Endodermal cell (in vitro differentiated cells): Measurements from ENCODE around the gene CHAT. TPM values are rescaled to one million over a fixed set of nuclear protein-coding genes. Genes with fewer than 3 reads are reported as not detected.

Experiments used
- DNase-seq: peaks from one replicate; pipeline ENCODE4 v3.0.0-alpha.2; 2017
- H3K27ac ChIP-seq: 2 replicates; pipeline ENCODE4 v1.5.1; 2013; ENCODE audit warnings: mild to moderate bottlenecking, low read depth, low read length, moderate library complexity
- H3K27me3 ChIP-seq: 2 replicates; pipeline ENCODE4 v1.6.1; 2013; ENCODE audit warnings: mild to moderate bottlenecking, low read length, moderate library complexity; ENCODE audit not compliant: insufficient read depth, control insufficient read depth, poor library complexity, severe bottlenecking
- H3K36me3 ChIP-seq: 2 replicates; pipeline ENCODE4 v1.7.0; 2013; ENCODE audit warnings: mild to moderate bottlenecking, low read length, moderate library complexity; ENCODE audit not compliant: control insufficient read depth, insufficient read depth
- H3K4me1 ChIP-seq: one replicate; pipeline ENCODE4 v1.7.0; 2013; ENCODE audit warnings: low read length; ENCODE audit not compliant: control insufficient read depth, insufficient read depth
- H3K4me3 ChIP-seq: 2 replicates; pipeline ENCODE4 v1.5.1; 2013; ENCODE audit warnings: mild to moderate bottlenecking, low read length, moderate library complexity
- H3K9ac ChIP-seq: 2 replicates; pipeline ENCODE4 v1.6.1; 2013; ENCODE audit warnings: mild to moderate bottlenecking, low read length, moderate library complexity; ENCODE audit not compliant: poor library complexity, severe bottlenecking; ENCODE audit errors: extremely low read depth
- H3K9me3 ChIP-seq: 2 replicates; pipeline ENCODE4 v1.6.1; 2013; ENCODE audit warnings: mild to moderate bottlenecking, low read length, moderate library complexity; ENCODE audit not compliant: control insufficient read depth
- H3K27ac Mint-ChIP-seq: 2 replicates; pipeline ENCODE4 v1.8.0; 2020; ENCODE audit warnings: mixed read lengths
- H3K27me3 Mint-ChIP-seq: 2 replicates; pipeline ENCODE4 v1.8.0; 2021; ENCODE audit warnings: mild to moderate bottlenecking, mixed read lengths; ENCODE audit not compliant: insufficient read depth
- H3K36me3 Mint-ChIP-seq: 2 replicates; pipeline ENCODE4 v1.8.0; 2020; ENCODE audit warnings: low read depth, mixed read lengths
- H3K4me1 Mint-ChIP-seq: 2 replicates; pipeline ENCODE4 v1.8.0; 2020; ENCODE audit warnings: mixed read lengths
- H3K4me3 Mint-ChIP-seq: 2 replicates; pipeline ENCODE4 v1.8.0; 2020; ENCODE audit warnings: mild to moderate bottlenecking, moderate library complexity, mixed read lengths
- H3K9me3 Mint-ChIP-seq: 2 replicates; pipeline ENCODE4 v1.8.0; 2020; ENCODE audit warnings: mild to moderate bottlenecking, mixed read lengths
- WGBS, 2 experiments: methylation state at CpG; one replicate each; pipeline versions ENCODE4 v1.1.5 to v1.1.7; 2013; ENCODE audit warnings: missing lambda C conversion rate in 2 of 2, mixed read lengths in 1 of 2; ENCODE audit not compliant: insufficient coverage in 1 of 2, insufficient read length in 1 of 2; 5-methylcytosine and 5-hydroxymethylcytosine counted together
- total RNA-seq, 2 donors: library from RNA; stranded (reverse); fragmentation: NEBNext Ultra II Directional in 1 of 2; extraction: Animal tissue kit (Norgen Biotek cat#: 25700) in 1 of 2; gene quantifications; 2 replicates in 1 of 2; 3 replicates in 1 of 2; pipeline ENCODE4 v1.2.1, GENCODE V29; 2021
- TF ChIP-seq, protein P1 (sequence below): fragments of 200-600 bp; sonication (generic); conservative IDR thresholded peaks from 2 replicates; pipeline ENCODE4 v1.5.0; 2021; ENCODE audit warnings: antibody characterized with exemption, mild to moderate bottlenecking

Gene CHAT
- total RNA-seq, 2 donors from 2014 or later, result not detected

DNA sequence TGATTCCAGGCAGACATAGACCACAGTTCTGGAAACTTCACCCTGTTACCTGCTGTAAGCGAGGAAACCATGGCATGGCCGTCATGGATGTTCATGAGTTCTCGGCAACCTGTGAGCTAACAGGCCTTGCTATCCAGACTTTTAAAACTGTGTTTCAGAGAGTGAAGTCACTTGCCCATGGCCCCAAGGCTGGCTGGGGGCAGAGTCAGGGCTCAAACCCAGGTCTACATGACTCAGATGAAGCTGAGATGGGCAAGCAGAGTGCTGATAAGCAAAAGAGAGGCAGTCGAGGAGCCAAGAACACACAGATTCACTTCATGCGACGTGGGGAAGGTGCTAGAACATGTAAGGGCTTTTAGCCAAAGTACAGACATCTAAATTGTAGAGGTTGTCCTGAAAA lies 97.1 kb downstream of the CHAT start:
- Histone ChIP-seq H3K27ac (no peak overlapping the region), H3K9me3 (no peaks in the 10 kb centered on the region), H3K36me3 (no peaks in the 10 kb centered on the region), H3K27me3 (peaks cover 4% of the 10 kb centered on the region), H3K4me1 (no peaks in the 10 kb centered on the region), H3K9ac (no peak overlapping the region), H3K4me3 (no peak overlapping the region)
- TF ChIP-seq, protein P1, sequence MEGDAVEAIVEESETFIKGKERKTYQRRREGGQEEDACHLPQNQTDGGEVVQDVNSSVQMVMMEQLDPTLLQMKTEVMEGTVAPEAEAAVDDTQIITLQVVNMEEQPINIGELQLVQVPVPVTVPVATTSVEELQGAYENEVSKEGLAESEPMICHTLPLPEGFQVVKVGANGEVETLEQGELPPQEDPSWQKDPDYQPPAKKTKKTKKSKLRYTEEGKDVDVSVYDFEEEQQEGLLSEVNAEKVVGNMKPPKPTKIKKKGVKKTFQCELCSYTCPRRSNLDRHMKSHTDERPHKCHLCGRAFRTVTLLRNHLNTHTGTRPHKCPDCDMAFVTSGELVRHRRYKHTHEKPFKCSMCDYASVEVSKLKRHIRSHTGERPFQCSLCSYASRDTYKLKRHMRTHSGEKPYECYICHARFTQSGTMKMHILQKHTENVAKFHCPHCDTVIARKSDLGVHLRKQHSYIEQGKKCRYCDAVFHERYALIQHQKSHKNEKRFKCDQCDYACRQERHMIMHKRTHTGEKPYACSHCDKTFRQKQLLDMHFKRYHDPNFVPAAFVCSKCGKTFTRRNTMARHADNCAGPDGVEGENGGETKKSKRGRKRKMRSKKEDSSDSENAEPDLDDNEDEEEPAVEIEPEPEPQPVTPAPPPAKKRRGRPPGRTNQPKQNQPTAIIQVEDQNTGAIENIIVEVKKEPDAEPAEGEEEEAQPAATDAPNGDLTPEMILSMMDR, result no peak
- Mint-ChIP-seq H3K9me3 (peaks cover 12% of the 10 kb centered on the region), H3K27me3 (peaks cover 23% of the 10 kb centered on the region), H3K36me3 (no peaks in the 10 kb centered on the region), H3K4me3 (no peak overlapping the region), H3K4me1 (no peaks in the 10 kb centered on the region), H3K27ac (no peak overlapping the region)
- 84 to 94% methylated on average over 6 of the region's 6 CpGs for WGBS, 2 experiments
- no peak for DNase-seq

DNA sequence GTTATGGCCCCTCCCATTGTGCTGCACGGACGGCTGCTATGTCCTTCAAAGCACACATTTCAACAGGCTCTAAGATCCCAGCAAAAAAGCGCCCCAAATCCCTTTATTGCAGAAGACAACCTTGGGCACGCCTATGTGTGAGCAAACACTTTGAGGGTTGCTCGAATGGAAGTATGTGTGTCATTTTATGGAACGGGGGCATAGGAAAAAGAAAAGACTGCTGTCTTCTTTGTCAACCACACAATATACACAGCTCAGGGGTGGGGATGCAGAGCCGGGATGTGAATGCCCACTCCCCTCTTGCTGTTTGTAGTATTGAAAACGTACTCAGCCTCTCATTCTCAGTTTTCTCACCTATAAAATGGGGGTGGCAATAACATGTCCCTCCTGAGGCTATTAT lies 97.6 kb downstream of the CHAT start:
- Histone ChIP-seq H3K36me3 (no peaks in the 10 kb centered on the region), H3K4me3 (no peak overlapping the region), H3K4me1 (no peaks in the 10 kb centered on the region), H3K27ac (no peak overlapping the region), H3K9me3 (no peaks in the 10 kb centered on the region), H3K9ac (no peak overlapping the region), H3K27me3 (peaks cover 4% of the 10 kb centered on the region)
- H3K4me3 Mint-ChIP-seq, result no peak overlapping the region
- H3K9me3 Mint-ChIP-seq, result peaks cover 13% of the 10 kb centered on the region
- TF ChIP-seq, protein P1, result no peak
- H3K27ac Mint-ChIP-seq, result no peak overlapping the region
- WGBS, 2 experiments, result 87% methylated on average over 3 to 8 of the region's 8 CpGs
- H3K36me3 Mint-ChIP-seq, result no peaks in the 10 kb centered on the region
- DNase-seq, result no peak
- peaks cover 23% of the 10 kb centered on the region for H3K27me3 Mint-ChIP-seq
- no peaks in the 10 kb centered on the region for H3K4me1 Mint-ChIP-seq

DNA sequence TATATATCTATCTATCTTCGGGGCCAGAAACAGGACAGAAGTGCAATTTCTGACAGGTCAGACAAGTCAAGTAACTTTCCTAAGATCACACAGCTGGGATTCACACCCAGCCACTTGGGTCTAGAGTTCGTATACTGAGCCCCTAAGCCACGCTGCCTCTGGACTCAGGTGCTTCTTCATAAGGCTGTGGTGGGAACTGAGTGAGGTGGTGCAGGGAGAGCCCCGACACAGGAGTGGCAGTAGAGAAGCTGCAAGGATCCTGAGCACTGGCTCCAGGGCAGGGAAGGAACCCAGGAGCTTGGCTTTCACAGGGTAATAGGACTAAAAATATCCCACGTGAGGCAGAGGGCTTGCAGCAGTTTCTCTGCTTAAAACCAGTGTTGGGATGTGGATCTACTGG lies 99.4 kb downstream of the CHAT start:
- DNase-seq, result no peak
- H3K27me3 ChIP-seq, result peaks cover under 1% of the 10 kb centered on the region
- H3K27me3 Mint-ChIP-seq, result peaks cover 23% of the 10 kb centered on the region
- no peaks in the 10 kb centered on the region for H3K36me3 ChIP-seq
- H3K36me3 Mint-ChIP-seq, result no peaks in the 10 kb centered on the region
- peaks cover 13% of the 10 kb centered on the region for H3K9me3 Mint-ChIP-seq
- H3K27ac Mint-ChIP-seq, result no peak overlapping the region
- no peaks in the 10 kb centered on the region for H3K4me1 ChIP-seq
- H3K4me1 Mint-ChIP-seq, result no peaks in the 10 kb centered on the region
- H3K9ac ChIP-seq, result no peak overlapping the region
- no peaks in the 10 kb centered on the region for H3K9me3 ChIP-seq
- H3K4me3 Mint-ChIP-seq, result no peak overlapping the region
- H3K27ac ChIP-seq, result no peak overlapping the region
- WGBS, 2 experiments, result 87 to 88% methylated on average over 3 to 5 of the region's 5 CpGs
- H3K4me3 ChIP-seq, result no peak overlapping the region
- TF ChIP-seq, protein P1, result no peak

Other genes with a start within 250 kb of the CHAT start
- not detected for gene DRGX, start 217.9 kb upstream of the CHAT start, total RNA-seq
- gene ERCC6, start 74.9 kb upstream of the CHAT start, total RNA-seq, result 10 to 100 TPM; 18.8 to 19.5 TPM
- not detected for gene SLC18A3, start 3.7 kb upstream of the CHAT start, total RNA-seq
- not detected for gene C10orf53, start 65.6 kb downstream of the CHAT start, total RNA-seq
- gene OGDHL, start 148.3 kb downstream of the CHAT start, total RNA-seq, result 10 to 100 TPM; 13.0 to 14.6 TPM